Smooth muscle cell of the pulmonary artery (primary cell): ENCODE results near the gene BEAN1. TPM values are rescaled to one million over a fixed set of nuclear protein-coding genes. Genes with fewer than 3 reads are reported as not detected.

Source experiments
- total RNA-seq: library from RNA; depleted of rRNA; stranded (reverse); fragments of >200 nt; gene quantifications from 2 replicates; pipeline ENCODE4 v1.2.3, GENCODE V29; 2014

The BEAN1 gene
- total RNA-seq: 0.07 and 0.13 TPM in 2 replicates

GRCh38 chr16:66427036-66427860 lies at the start of gene BEAN1:
Gene BEAN1 (plus strand): TSS chr16:66427295. CDS start chr16:66437677, 10,382 bp downstream.

Other genes starting within 250 kb of the BEAN1 start
- 2.5 and 3.6 TPM in 2 replicates for gene CDH5, start 60.6 kb upstream of the BEAN1 start, total RNA-seq
- gene TK2, start 122.8 kb downstream of the BEAN1 start, total RNA-seq: 61.6 and 90.7 TPM in 2 replicates
- gene CKLF, start 125.3 kb downstream of the BEAN1 start, total RNA-seq: 34.6 and 40.3 TPM in 2 replicates
- gene CMTM1, start 139.1 kb downstream of the BEAN1 start, total RNA-seq: 2.1 and 2.2 TPM in 2 replicates
- gene CMTM2, start 152.2 kb downstream of the BEAN1 start, total RNA-seq: not detected in 2 replicates
- 11.9 and 17.4 TPM in 2 replicates for gene CMTM3, start 177.4 kb downstream of the BEAN1 start, total RNA-seq